Mesendoderm (in vitro differentiated cells): ENCODE data around the gene ATG14.

Experiments
- DNase-seq: peaks from one replicate; pipeline ENCODE4 v3.0.0; 2013
- H2AK5ac ChIP-seq: 2 replicates; pipeline ENCODE4 v1.6.1; 2013; ENCODE audit warnings: low read length, inconsistent platforms
- H2BK120ac ChIP-seq: 2 replicates; pipeline ENCODE4 v1.6.1; 2013; ENCODE audit warnings: low read depth, mild to moderate bottlenecking, low read length, moderate library complexity, mixed read lengths
- H2BK15ac ChIP-seq: replicated peaks from 2 replicates; pipeline ENCODE4 v1.6.1; 2013; ENCODE audit warnings: low read depth, mild to moderate bottlenecking, moderate library complexity
- H2BK5ac ChIP-seq: 2 replicates; pipeline ENCODE4 v1.6.1; 2013; ENCODE audit warnings: low read length, inconsistent platforms
- H3K18ac ChIP-seq: 2 replicates; pipeline ENCODE4 v1.6.1; 2013; ENCODE audit warnings: mild to moderate bottlenecking, low read length, mixed read lengths
- H3K23ac ChIP-seq: one replicate; pipeline ENCODE4 v1.6.1; 2013; ENCODE audit warnings: low read length
- H3K27ac ChIP-seq: 2 replicates; pipeline ENCODE4 v1.5.1; 2013; ENCODE audit warnings: low read depth, mild to moderate bottlenecking, inconsistent platforms, low read length, moderate library complexity
- H3K27me3 ChIP-seq: 2 replicates; pipeline ENCODE4 v1.6.1; 2013; ENCODE audit warnings: low read length, control low read depth, mild to moderate bottlenecking, inconsistent platforms; ENCODE audit not compliant: insufficient read depth, poor library complexity
- H3K36me3 ChIP-seq: 2 replicates; pipeline ENCODE4 v1.6.1; 2013; ENCODE audit warnings: low read length, inconsistent platforms; ENCODE audit not compliant: control insufficient read depth, insufficient read depth
- H3K4ac ChIP-seq: one replicate; pipeline ENCODE4 v1.6.1; 2013; ENCODE audit warnings: low read depth, mild to moderate bottlenecking, low read length, moderate library complexity
- H3K4me1 ChIP-seq: 2 replicates; pipeline ENCODE4 v1.6.1; 2013; ENCODE audit warnings: low read depth, low read length, inconsistent platforms; ENCODE audit not compliant: control insufficient read depth
- H3K4me2 ChIP-seq: 2 replicates; pipeline ENCODE4 v1.6.1; 2013; ENCODE audit warnings: low read length
- H3K4me3 ChIP-seq: 2 replicates; pipeline ENCODE4 v1.5.1; 2013; ENCODE audit warnings: mild to moderate bottlenecking, low read length
- H3K56ac ChIP-seq: one replicate; pipeline ENCODE4 v1.6.1; 2013; ENCODE audit warnings: low read length
- H3K79me1 ChIP-seq: 2 replicates; pipeline ENCODE4 v1.6.1; 2013; ENCODE audit warnings: low read length, inconsistent platforms
- H3K79me2 ChIP-seq: 2 replicates; pipeline ENCODE4 v1.6.1; 2013; ENCODE audit warnings: mild to moderate bottlenecking, low read length; ENCODE audit not compliant: control insufficient read depth, insufficient read depth
- H3K9ac ChIP-seq: 2 replicates; pipeline ENCODE4 v1.6.1; 2013; ENCODE audit warnings: low read length, inconsistent platforms
- H4K5ac ChIP-seq: one replicate; pipeline ENCODE4 v1.6.1; 2013; ENCODE audit warnings: low read length
- H4K8ac ChIP-seq: one replicate; pipeline ENCODE4 v1.6.1; 2013; ENCODE audit warnings: low read depth, mild to moderate bottlenecking, control low read depth, low read length, moderate library complexity
- WGBS: extraction: QIAGEN DNeasy Blood & Tissue Kit; methylation state at CpG from one replicate; pipeline ENCODE4 v1.1.7; 2013; ENCODE audit warnings: low lambda C conversion rate, missing lambda C conversion rate; ENCODE audit not compliant: insufficient coverage; ENCODE audit errors: extremely low coverage; 5-methylcytosine and 5-hydroxymethylcytosine counted together

The ATG14 gene

DNA sequence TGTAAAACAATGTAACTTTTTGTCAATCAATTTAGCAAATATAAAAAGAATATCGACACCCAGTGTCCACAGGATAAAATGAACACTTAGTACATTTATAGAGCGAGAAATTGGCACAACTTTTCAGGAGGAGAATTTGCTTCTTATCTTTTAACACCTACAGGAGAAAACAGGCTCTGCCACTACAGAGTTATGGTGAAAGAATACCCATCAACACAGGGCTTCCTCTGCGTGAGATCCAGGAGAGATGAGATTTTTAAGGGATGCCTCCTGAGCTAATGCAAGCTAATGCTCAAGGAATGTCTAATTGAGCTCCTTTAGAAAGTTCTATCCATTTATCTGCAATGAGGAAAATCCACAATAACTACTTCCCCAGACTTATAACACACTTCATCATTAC lies 21.0 kb upstream of the ATG14 start:
- H3K9ac ChIP-seq, result no peak overlapping the region
- no peak overlapping the region for H3K27ac ChIP-seq
- DNase-seq, result peak; percentile 50
- H3K23ac ChIP-seq, result no peak overlapping the region
- H4K5ac ChIP-seq, result no peak overlapping the region
- no peak overlapping the region for H2BK5ac ChIP-seq
- H2AK5ac ChIP-seq, result no peak overlapping the region
- no CpG with 5 or more reads among the region's 3 CpGs for WGBS
- peaks cover 1% of the 10 kb centered on the region for H3K4me1 ChIP-seq
- H3K18ac ChIP-seq, result no peak overlapping the region
- no peak overlapping the region for H3K4me3 ChIP-seq
- no peak overlapping the region for H4K8ac ChIP-seq
- H3K27me3 ChIP-seq, result no peaks in the 10 kb centered on the region
- H3K4ac ChIP-seq, result no peak overlapping the region
- no peak overlapping the region for H3K56ac ChIP-seq
- no peak overlapping the region for H2BK15ac ChIP-seq
- no peak overlapping the region for H2BK120ac ChIP-seq
- no peaks in the 10 kb centered on the region for H3K79me1 ChIP-seq
- H3K36me3 ChIP-seq, result no peaks in the 10 kb centered on the region
- no peaks in the 10 kb centered on the region for H3K79me2 ChIP-seq
- no peak overlapping the region for H3K4me2 ChIP-seq

DNA sequence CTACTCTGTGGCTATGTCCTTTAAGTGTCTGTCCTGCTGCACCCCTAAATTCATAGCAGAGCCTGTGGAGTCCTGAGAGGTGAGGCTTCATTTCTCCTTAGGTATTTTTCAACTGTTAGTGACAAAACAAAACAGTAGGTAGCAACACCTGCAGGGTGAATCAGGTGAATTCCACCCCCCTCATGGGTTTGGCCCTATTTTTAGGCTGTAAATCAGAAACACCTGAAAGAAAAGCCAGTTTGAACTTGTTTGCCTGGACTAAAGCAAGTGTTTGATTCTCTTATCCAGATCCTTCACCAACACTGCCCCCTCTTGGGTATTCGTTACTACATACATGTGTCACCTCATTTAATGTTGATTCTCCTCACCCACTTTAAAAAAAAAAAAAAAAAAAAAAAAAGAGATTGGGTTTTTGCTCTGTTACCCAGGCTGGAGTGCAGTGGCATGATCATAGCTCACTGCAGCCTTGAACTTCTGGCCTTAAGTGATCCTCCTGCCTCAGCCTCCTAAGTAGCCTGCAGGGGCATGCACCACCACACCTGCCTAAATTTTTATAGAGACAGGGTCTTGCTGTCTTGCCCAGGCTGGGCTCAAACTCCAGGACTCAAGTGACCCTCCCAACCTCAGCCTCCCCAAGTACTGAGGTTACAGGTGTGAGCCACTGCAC lies 18.5 kb upstream of the ATG14 start:
- Histone ChIP-seq H3K9ac (no peak overlapping the region), H3K27ac (no peak overlapping the region), H3K79me1 (no peaks in the 10 kb centered on the region), H3K4ac (no peak overlapping the region), H2BK120ac (no peak overlapping the region), H2BK5ac (no peak overlapping the region), H3K4me2 (no peak overlapping the region), H3K18ac (no peak overlapping the region), H3K79me2 (no peaks in the 10 kb centered on the region), H3K4me3 (no peak overlapping the region), H2BK15ac (no peak overlapping the region), H3K36me3 (no peaks in the 10 kb centered on the region), H3K23ac (no peak overlapping the region), H3K4me1 (peaks cover 1% of the 10 kb centered on the region), H2AK5ac (no peak overlapping the region), H4K8ac (no peak overlapping the region), H3K27me3 (no peaks in the 10 kb centered on the region), H4K5ac (no peak overlapping the region), H3K56ac (no peak overlapping the region)
- no CpG with 5 or more reads among the region's 1 CpG for WGBS
- peak; percentile 85 for DNase-seq

GRCh38 chr14:55427439-55427838 lies 15.8 kb upstream of the ATG14 start:
- H3K4me3 ChIP-seq, result no peak overlapping the region
- H2BK5ac ChIP-seq, result no peak overlapping the region
- H3K23ac ChIP-seq, result no peak overlapping the region
- H3K27me3 ChIP-seq, result no peaks in the 10 kb centered on the region
- no peaks in the 10 kb centered on the region for H3K79me1 ChIP-seq
- DNase-seq, result peak; percentile 83
- no peak overlapping the region for H3K4me2 ChIP-seq
- no peak overlapping the region for H3K4ac ChIP-seq
- no peak overlapping the region for H4K8ac ChIP-seq
- H3K79me2 ChIP-seq, result no peaks in the 10 kb centered on the region
- no peak overlapping the region for H2BK15ac ChIP-seq
- no peaks in the 10 kb centered on the region for H3K36me3 ChIP-seq
- H4K5ac ChIP-seq, result no peak overlapping the region
- H2BK120ac ChIP-seq, result no peak overlapping the region
- no peak overlapping the region for H3K27ac ChIP-seq
- H3K56ac ChIP-seq, result no peak overlapping the region
- no peak overlapping the region for H3K9ac ChIP-seq
- no peak overlapping the region for H3K18ac ChIP-seq
- no peaks in the 10 kb centered on the region for H3K4me1 ChIP-seq
- no peak overlapping the region for H2AK5ac ChIP-seq
- WGBS, result no CpG with 5 or more reads among the region's 7 CpGs

- no peak overlapping the region for H3K23ac ChIP-seq
- no peak overlapping the region for H3K4me3 ChIP-seq
- no peaks in the 10 kb centered on the region for H3K27me3 ChIP-seq
- H3K4me1 ChIP-seq, result no peaks in the 10 kb centered on the region
- H3K4ac ChIP-seq, result no peak overlapping the region
- H3K27ac ChIP-seq, result no peak overlapping the region
- H3K79me2 ChIP-seq, result no peaks in the 10 kb centered on the region
- no peak overlapping the region for H2AK5ac ChIP-seq
- no peak overlapping the region for H3K56ac ChIP-seq
- no peak overlapping the region for H3K4me2 ChIP-seq
- no peak overlapping the region for H3K9ac ChIP-seq
- H2BK5ac ChIP-seq, result no peak overlapping the region
- H3K79me1 ChIP-seq, result no peaks in the 10 kb centered on the region
- no peak overlapping the region for H4K8ac ChIP-seq
- H3K18ac ChIP-seq, result no peak overlapping the region
- H2BK120ac ChIP-seq, result no peak overlapping the region
- H3K36me3 ChIP-seq, result no peaks in the 10 kb centered on the region
- no peak overlapping the region for H2BK15ac ChIP-seq
- DNase-seq, result no peak
- no peak overlapping the region for H4K5ac ChIP-seq
- no CpG with 5 or more reads among the region's 4 CpGs for WGBS
These were observed 15.3 kb upstream of the ATG14 start for GRCh38 chr14:55426891-55427290.

GRCh38 chr14:55425091-55425490 lies 13.5 kb upstream of the ATG14 start:
- Histone ChIP-seq H3K23ac (no peak overlapping the region), H3K56ac (no peak overlapping the region), H2BK15ac (no peak overlapping the region), H3K9ac (no peak overlapping the region), H4K8ac (no peak overlapping the region), H3K4me1 (no peaks in the 10 kb centered on the region), H3K27me3 (no peaks in the 10 kb centered on the region), H3K4ac (no peak overlapping the region), H3K18ac (no peak overlapping the region), H2BK5ac (no peak overlapping the region), H4K5ac (no peak overlapping the region), H2AK5ac (no peak overlapping the region), H3K4me2 (no peak overlapping the region), H3K4me3 (no peak overlapping the region), H3K36me3 (no peaks in the 10 kb centered on the region), H2BK120ac (no peak overlapping the region), H3K27ac (no peak overlapping the region), H3K79me1 (no peaks in the 10 kb centered on the region), H3K79me2 (no peaks in the 10 kb centered on the region)
- no peak for DNase-seq
- WGBS, result no CpG with 5 or more reads among the region's 1 CpG

- H3K18ac ChIP-seq, result no peak overlapping the region
- no peak overlapping the region for H2AK5ac ChIP-seq
- no peak overlapping the region for H2BK120ac ChIP-seq
- no peaks in the 10 kb centered on the region for H3K27me3 ChIP-seq
- H3K9ac ChIP-seq, result no peak overlapping the region
- no peak overlapping the region for H2BK5ac ChIP-seq
- H4K5ac ChIP-seq, result no peak overlapping the region
- H4K8ac ChIP-seq, result no peak overlapping the region
- H3K4ac ChIP-seq, result no peak overlapping the region
- H3K79me2 ChIP-seq, result no peaks in the 10 kb centered on the region
- no peaks in the 10 kb centered on the region for H3K4me1 ChIP-seq
- H3K79me1 ChIP-seq, result no peaks in the 10 kb centered on the region
- DNase-seq, result no peak
- no peaks in the 10 kb centered on the region for H3K36me3 ChIP-seq
- H2BK15ac ChIP-seq, result no peak overlapping the region
- no peak overlapping the region for H3K27ac ChIP-seq
- H3K4me3 ChIP-seq, result no peak overlapping the region
- WGBS, result no CpG with 5 or more reads among the region's 2 CpGs
- H3K4me2 ChIP-seq, result no peak overlapping the region
- H3K56ac ChIP-seq, result no peak overlapping the region
- no peak overlapping the region for H3K23ac ChIP-seq
These were observed 12.3 kb upstream of the ATG14 start for GRCh38 chr14:55423969-55424368.
